BLaER1 (cell line): ENCODE results near the gene TMCO4.
A peak's percentile ranks its signal among the peaks of the same experiment; 100 is the strongest.
"Not testable (repeated sequence)": the region's sequence is repeated elsewhere in the genome, so short reads cannot be mapped to it uniquely, and the experiment has no call there.

Experiments
- H3K27ac ChIP-seq: shearing (Covaris generic); formaldehyde crosslinking; 2 replicates; pipeline ENCODE4 v1.8.1; 2022
- H3K27me3 ChIP-seq: shearing (Covaris generic); formaldehyde crosslinking; 2 replicates; pipeline ENCODE4 v1.8.1; 2022
- H3K36me3 ChIP-seq: shearing (Covaris generic); formaldehyde crosslinking; 2 replicates; pipeline ENCODE4 v1.8.1; 2022
- H3K4me1 ChIP-seq: shearing (Covaris generic); formaldehyde crosslinking; 2 replicates; pipeline ENCODE4 v1.8.1; 2022
- H3K4me2 ChIP-seq: shearing (Covaris generic); formaldehyde crosslinking; 2 replicates; pipeline ENCODE4 v1.8.1; 2022
- H3K4me3 ChIP-seq: shearing (Covaris generic); formaldehyde crosslinking; 2 replicates; pipeline ENCODE4 v1.8.1; 2022
- H3K9ac ChIP-seq: shearing (Covaris generic); formaldehyde crosslinking; 2 replicates; pipeline ENCODE4 v1.8.1; 2022
- H3K9me3 ChIP-seq: shearing (Covaris generic); formaldehyde crosslinking; 2 replicates; pipeline ENCODE4 v1.8.1; 2022
- H4K20me1 ChIP-seq: shearing (Covaris generic); formaldehyde crosslinking; 2 replicates; pipeline ENCODE4 v1.8.1; 2022
- Cebpa-rat ChIP-seq: shearing (Covaris generic); IDR thresholded peaks from 2 replicates; pipeline ENCODE4 v1.8.1; 2022

TMCO4 gene

GRCh38 chr1:19828546-19828945, 28.8 kb upstream of the TMCO4 start:
- no peak for TF ChIP-seq Cebpa-rat
- Histone ChIP-seq H4K20me1 (no peaks in the 10 kb centered on the region), H3K27me3 (no peaks in the 10 kb centered on the region), H3K4me1 (no peaks in the 10 kb centered on the region), H3K9ac (no peak overlapping the region), H3K27ac (no peak overlapping the region), H3K4me3 (no peak overlapping the region), H3K9me3 (peaks cover 20% of the 10 kb centered on the region), H3K4me2 (no peak overlapping the region), H3K36me3 (no peaks in the 10 kb centered on the region)

DNA sequence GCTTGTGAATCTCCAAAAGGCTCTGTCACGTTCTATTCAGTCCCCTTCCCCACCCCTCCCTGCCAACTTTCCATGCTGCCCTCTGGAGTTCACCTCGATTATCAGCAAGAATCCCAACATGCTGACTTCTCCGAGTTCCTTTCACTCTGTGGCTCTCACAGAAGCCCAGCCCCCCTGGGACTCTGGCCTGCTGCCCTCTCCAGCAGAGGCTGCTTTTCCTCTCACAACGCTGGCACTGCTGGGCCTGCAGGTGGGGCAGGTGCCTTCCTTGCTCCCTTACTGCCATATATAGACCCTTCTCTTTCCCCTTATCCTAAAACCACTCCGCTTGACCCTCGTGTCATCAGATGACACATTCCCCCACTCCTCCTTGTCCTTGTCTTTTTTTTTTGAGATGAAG, 25.6 kb upstream of the TMCO4 start:
- H3K4me2 ChIP-seq: no peak overlapping the region
- no peak for TF ChIP-seq Cebpa-rat
- no peaks in the 10 kb centered on the region for H3K4me1 ChIP-seq
- no peak overlapping the region for H3K9ac ChIP-seq
- no peak overlapping the region for H3K27ac ChIP-seq
- no peaks in the 10 kb centered on the region for H3K27me3 ChIP-seq
- H4K20me1 ChIP-seq: no peaks in the 10 kb centered on the region
- H3K9me3 ChIP-seq: no peaks in the 10 kb centered on the region
- no peaks in the 10 kb centered on the region for H3K36me3 ChIP-seq
- H3K4me3 ChIP-seq: no peak overlapping the region

DNA sequence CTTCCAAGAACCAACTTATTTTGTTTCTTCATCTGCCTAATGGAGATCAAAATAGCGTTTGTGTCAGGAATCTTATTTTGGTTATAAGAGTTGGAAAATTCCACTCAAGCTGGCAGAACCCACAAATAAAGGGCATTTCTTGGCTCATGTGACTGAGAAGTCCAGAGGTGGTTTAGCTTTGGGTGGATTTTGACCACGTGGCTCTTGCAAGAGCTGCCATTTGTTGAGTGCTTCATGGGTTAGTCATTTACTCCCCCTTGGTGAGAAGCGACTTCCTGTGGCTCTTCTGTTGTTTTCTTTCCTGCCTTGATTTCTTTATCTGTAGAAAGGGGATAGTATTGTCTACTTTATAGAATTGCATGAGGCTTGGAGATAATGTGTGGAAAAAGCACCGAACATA, 24.8 kb upstream of the TMCO4 start:
- Histone ChIP-seq H3K4me3 (no peak overlapping the region), H3K4me1 (peaks cover 2% of the 10 kb centered on the region), H3K36me3 (no peaks in the 10 kb centered on the region), H3K9ac (no peak overlapping the region), H3K4me2 (no peak overlapping the region), H4K20me1 (no peaks in the 10 kb centered on the region), H3K27me3 (no peaks in the 10 kb centered on the region), H3K27ac (no peak overlapping the region), H3K9me3 (no peaks in the 10 kb centered on the region)
- TF ChIP-seq Cebpa-rat: no peak

DNA sequence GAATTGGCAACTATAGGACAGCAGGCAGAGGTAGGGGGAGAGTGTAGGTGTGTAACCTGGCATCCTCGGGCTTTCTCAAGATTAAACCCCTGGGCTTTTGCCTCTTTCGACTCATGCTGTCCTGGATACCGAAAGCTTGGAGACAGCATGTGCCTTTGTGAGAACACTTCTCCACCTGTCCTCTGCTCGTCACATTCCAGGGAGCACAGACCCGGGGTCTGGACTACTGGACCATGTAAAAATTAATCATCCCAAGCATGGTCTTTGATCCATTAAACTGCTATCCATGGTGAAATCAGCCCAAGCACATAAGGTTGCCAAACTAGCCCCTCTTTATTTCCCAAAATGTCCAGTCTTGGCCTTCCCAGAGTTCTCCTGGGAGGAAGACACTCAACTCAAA, 24.3 kb upstream of the TMCO4 start:
- Histone ChIP-seq H3K27me3 (no peaks in the 10 kb centered on the region), H4K20me1 (no peaks in the 10 kb centered on the region), H3K4me2 (no peak overlapping the region), H3K9me3 (no peaks in the 10 kb centered on the region), H3K4me3 (no peak overlapping the region), H3K4me1 (peaks cover 7% of the 10 kb centered on the region), H3K9ac (no peak overlapping the region), H3K27ac (no peak overlapping the region), H3K36me3 (no peaks in the 10 kb centered on the region)
- no peak for TF ChIP-seq Cebpa-rat

DNA sequence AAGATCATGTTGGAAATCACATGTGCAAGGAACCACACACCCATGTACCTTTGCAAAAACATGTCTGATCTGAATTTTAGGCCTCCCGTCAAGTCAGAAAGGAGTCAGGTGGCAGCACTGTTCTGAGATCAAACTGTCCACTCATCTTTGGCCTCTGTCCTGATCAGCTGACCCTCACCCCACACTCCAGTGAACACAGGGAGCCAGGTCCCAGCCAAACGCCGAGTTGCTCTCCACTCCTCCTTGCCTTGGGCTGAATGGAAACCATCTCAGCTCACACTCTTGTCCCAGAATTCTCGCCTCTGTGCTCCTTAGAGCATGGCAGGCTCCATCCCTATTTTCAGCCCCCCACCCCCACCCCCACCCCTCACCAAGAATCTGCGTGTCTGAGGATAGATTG, 20.0 kb upstream of the TMCO4 start:
- H3K9ac ChIP-seq: no peak overlapping the region
- H3K9me3 ChIP-seq: no peaks in the 10 kb centered on the region
- H3K4me3 ChIP-seq: no peak overlapping the region
- peak overlapping the region; percentile 41 for H3K4me2 ChIP-seq
- TF ChIP-seq Cebpa-rat: no peak
- no peaks in the 10 kb centered on the region for H4K20me1 ChIP-seq
- H3K27me3 ChIP-seq: no peaks in the 10 kb centered on the region
- no peaks in the 10 kb centered on the region for H3K36me3 ChIP-seq
- no peak overlapping the region for H3K27ac ChIP-seq
- H3K4me1 ChIP-seq: peaks cover 25% of the 10 kb centered on the region

DNA sequence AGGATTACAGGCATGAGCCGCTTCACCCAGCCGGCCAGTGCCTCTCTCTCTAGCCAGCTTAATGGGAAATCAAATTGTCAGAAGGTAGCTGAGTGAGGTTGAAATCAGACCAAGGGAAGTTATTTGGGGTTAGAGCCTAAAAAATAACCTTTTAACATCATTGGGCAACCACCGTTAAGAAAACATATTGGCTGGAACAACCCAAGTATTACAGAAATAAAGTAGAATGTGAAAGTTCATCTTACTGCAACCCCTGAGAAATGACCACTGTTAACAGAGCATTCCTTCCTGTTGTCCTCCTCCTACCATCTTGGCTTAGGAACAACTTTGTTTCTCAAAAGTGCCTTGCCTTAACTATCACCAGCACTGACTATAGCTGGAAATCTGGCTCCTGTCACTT, 18.6 kb upstream of the TMCO4 start:
- no peaks in the 10 kb centered on the region for H3K27me3 ChIP-seq

GRCh38 chr1:19817160-19817559, 17.4 kb upstream of the TMCO4 start:
- no peaks in the 10 kb centered on the region for H3K9me3 ChIP-seq
- no peak for TF ChIP-seq Cebpa-rat
- H3K9ac ChIP-seq: no peak overlapping the region

More for the DNA sequence above, 18.6 kb upstream of the TMCO4 start:
- Histone ChIP-seq H3K27ac (no peak overlapping the region), H3K4me2 (no peak overlapping the region), H3K9ac (no peak overlapping the region), H3K9me3 (no peaks in the 10 kb centered on the region), H3K4me1 (peaks cover 39% of the 10 kb centered on the region), H3K4me3 (no peak overlapping the region), H3K36me3 (no peaks in the 10 kb centered on the region), H4K20me1 (no peaks in the 10 kb centered on the region)
- TF ChIP-seq Cebpa-rat: no peak

GRCh38 chr1:19816737-19817086, 17.0 kb upstream of the TMCO4 start:
- H3K4me2 ChIP-seq, H3K36me3 ChIP-seq, H3K27ac ChIP-seq, H3K9ac ChIP-seq, H3K4me3 ChIP-seq, H4K20me1 ChIP-seq, H3K9me3 ChIP-seq, H3K27me3 ChIP-seq: not testable (repeated sequence)
- H3K4me1 ChIP-seq: peaks cover 42% of the 10 kb centered on the region

More at GRCh38 chr1:19817160-19817559, 17.4 kb upstream of the TMCO4 start:
- Histone ChIP-seq H3K4me3 (no peak overlapping the region), H3K4me1 (peaks cover 42% of the 10 kb centered on the region), H3K4me2 (no peak overlapping the region), H3K27me3 (no peaks in the 10 kb centered on the region), H3K27ac (no peak overlapping the region), H3K36me3 (no peaks in the 10 kb centered on the region), H4K20me1 (no peaks in the 10 kb centered on the region)

- Histone ChIP-seq H3K4me1 (peaks cover 42% of the 10 kb centered on the region), H3K9ac (no peak overlapping the region), H3K27ac (no peak overlapping the region)
Observed at GRCh38 chr1:19815801-19816736, 16.4 kb upstream of the TMCO4 start.

GRCh38 chr1:19814681-19815503, 15.2 kb upstream of the TMCO4 start, which contains the start of gene RNF186:
Gene RNF186 (minus strand): TSS chr1:19815283. CDS start chr1:19815101, 182 bp downstream.
- Histone ChIP-seq H3K27ac (no peak within 1 kb of the TSS), H3K9me3 (no peaks in the 10 kb centered on the region)

More at GRCh38 chr1:19815801-19816736, 16.4 kb upstream of the TMCO4 start:
- Histone ChIP-seq H3K4me2 (peak overlapping the region; percentile 34; the same call in 1 of the 2 replicates), H3K36me3 (no peaks in the 10 kb centered on the region), H4K20me1 (no peaks in the 10 kb centered on the region), H3K4me3 (no peak overlapping the region), H3K9me3 (no peaks in the 10 kb centered on the region), H3K27me3 (no peaks in the 10 kb centered on the region)
- no peak for TF ChIP-seq Cebpa-rat

More at GRCh38 chr1:19814681-19815503, 15.2 kb upstream of the TMCO4 start, which contains the start of gene RNF186:
- no peaks in the 10 kb centered on the region for H3K27me3 ChIP-seq
- no peak for TF ChIP-seq Cebpa-rat
- no peak within 1 kb of the TSS for H3K9ac ChIP-seq
- H3K4me1 ChIP-seq: peaks cover 42% of the 10 kb centered on the region
- H3K36me3 ChIP-seq: no peaks in the 10 kb centered on the region
- H3K4me2 ChIP-seq: peak within 1 kb of the TSS; percentile 50
- H3K4me3 ChIP-seq: no peak within 1 kb of the TSS
- no peaks in the 10 kb centered on the region for H4K20me1 ChIP-seq
